Body of pancreas (tissue), 4 donors: ENCODE data around the gene KIR2DL1.
"Not testable (repeated sequence)": the region's sequence is repeated elsewhere in the genome, so short reads cannot be mapped to it uniquely, and the experiment has no call there.

Experiments used
- POLR2A ChIP-seq, 3 donors: fragments of 450-650 bp; IDR thresholded peaks; one replicate each; pipeline ENCODE4 v1.6.1; 2016; ENCODE audit warnings: antibody characterized with exemption in 3 of 3, mild to moderate bottlenecking in 2 of 3
- TF ChIP-seq, protein P1 (sequence below), 7 experiments: fragments of 450-650 bp in 4 of 7; fragments of 200-600 bp in 3 of 7; sonication (generic) in 3 of 7; IDR thresholded peaks; one replicate each; pipeline ENCODE4 v1.5.1; 2016 to 2019; ENCODE audit warnings: antibody characterized with exemption in 7 of 7

DNA sequence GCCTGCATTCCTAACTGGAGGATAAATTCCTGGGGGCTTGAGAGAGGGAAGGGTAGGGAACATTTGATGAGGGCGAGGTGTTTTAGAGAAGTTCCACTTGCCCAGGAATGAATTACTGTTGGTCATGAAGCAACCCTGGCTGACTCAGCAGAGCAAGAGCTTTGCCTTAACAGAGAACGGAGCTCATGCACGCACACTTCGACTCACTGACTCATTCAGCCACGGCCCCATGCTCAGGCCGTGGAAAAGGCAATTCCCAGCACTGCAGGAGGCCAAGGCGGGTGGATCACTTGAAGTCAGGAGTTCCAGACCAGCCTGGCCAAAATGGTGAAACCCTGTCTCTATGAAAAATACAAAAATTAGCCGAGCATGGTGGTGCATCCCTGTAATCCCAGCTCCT, 5.4 kb upstream of the KIR2DL1 start:
- TF ChIP-seq, protein P1, sequence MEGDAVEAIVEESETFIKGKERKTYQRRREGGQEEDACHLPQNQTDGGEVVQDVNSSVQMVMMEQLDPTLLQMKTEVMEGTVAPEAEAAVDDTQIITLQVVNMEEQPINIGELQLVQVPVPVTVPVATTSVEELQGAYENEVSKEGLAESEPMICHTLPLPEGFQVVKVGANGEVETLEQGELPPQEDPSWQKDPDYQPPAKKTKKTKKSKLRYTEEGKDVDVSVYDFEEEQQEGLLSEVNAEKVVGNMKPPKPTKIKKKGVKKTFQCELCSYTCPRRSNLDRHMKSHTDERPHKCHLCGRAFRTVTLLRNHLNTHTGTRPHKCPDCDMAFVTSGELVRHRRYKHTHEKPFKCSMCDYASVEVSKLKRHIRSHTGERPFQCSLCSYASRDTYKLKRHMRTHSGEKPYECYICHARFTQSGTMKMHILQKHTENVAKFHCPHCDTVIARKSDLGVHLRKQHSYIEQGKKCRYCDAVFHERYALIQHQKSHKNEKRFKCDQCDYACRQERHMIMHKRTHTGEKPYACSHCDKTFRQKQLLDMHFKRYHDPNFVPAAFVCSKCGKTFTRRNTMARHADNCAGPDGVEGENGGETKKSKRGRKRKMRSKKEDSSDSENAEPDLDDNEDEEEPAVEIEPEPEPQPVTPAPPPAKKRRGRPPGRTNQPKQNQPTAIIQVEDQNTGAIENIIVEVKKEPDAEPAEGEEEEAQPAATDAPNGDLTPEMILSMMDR (IDR thresholded peaks at IDR 0.05): not testable (repeated sequence)
- not testable (repeated sequence) for TF ChIP-seq POLR2A (IDR thresholded peaks at IDR 0.05)
